Mesendoderm (in vitro differentiated cells): Measurements from ENCODE around the gene HIVEP1.
A peak's percentile ranks its signal among the peaks of the same experiment; 100 is the strongest.
"Not testable (repeated sequence)": the region's sequence is repeated elsewhere in the genome, so short reads cannot be mapped to it uniquely, and the experiment has no call there.

Experiments used
- DNase-seq: peaks from one replicate; pipeline ENCODE4 v3.0.0; 2013
- H2AK5ac ChIP-seq: 2 replicates; pipeline ENCODE4 v1.6.1; 2013; ENCODE audit warnings: low read length, inconsistent platforms
- H2BK120ac ChIP-seq: 2 replicates; pipeline ENCODE4 v1.6.1; 2013; ENCODE audit warnings: low read depth, mild to moderate bottlenecking, low read length, moderate library complexity, mixed read lengths
- H2BK15ac ChIP-seq: replicated peaks from 2 replicates; pipeline ENCODE4 v1.6.1; 2013; ENCODE audit warnings: low read depth, mild to moderate bottlenecking, moderate library complexity
- H2BK5ac ChIP-seq: 2 replicates; pipeline ENCODE4 v1.6.1; 2013; ENCODE audit warnings: low read length, inconsistent platforms
- H3K18ac ChIP-seq: 2 replicates; pipeline ENCODE4 v1.6.1; 2013; ENCODE audit warnings: mild to moderate bottlenecking, low read length, mixed read lengths
- H3K23ac ChIP-seq: one replicate; pipeline ENCODE4 v1.6.1; 2013; ENCODE audit warnings: low read length
- H3K27ac ChIP-seq: 2 replicates; pipeline ENCODE4 v1.5.1; 2013; ENCODE audit warnings: low read depth, mild to moderate bottlenecking, inconsistent platforms, low read length, moderate library complexity
- H3K27me3 ChIP-seq: 2 replicates; pipeline ENCODE4 v1.6.1; 2013; ENCODE audit warnings: low read length, control low read depth, mild to moderate bottlenecking, inconsistent platforms; ENCODE audit not compliant: insufficient read depth, poor library complexity
- H3K36me3 ChIP-seq: 2 replicates; pipeline ENCODE4 v1.6.1; 2013; ENCODE audit warnings: low read length, inconsistent platforms; ENCODE audit not compliant: control insufficient read depth, insufficient read depth
- H3K4ac ChIP-seq: one replicate; pipeline ENCODE4 v1.6.1; 2013; ENCODE audit warnings: low read depth, mild to moderate bottlenecking, low read length, moderate library complexity
- H3K4me1 ChIP-seq: 2 replicates; pipeline ENCODE4 v1.6.1; 2013; ENCODE audit warnings: low read depth, low read length, inconsistent platforms; ENCODE audit not compliant: control insufficient read depth
- H3K4me2 ChIP-seq: 2 replicates; pipeline ENCODE4 v1.6.1; 2013; ENCODE audit warnings: low read length
- H3K4me3 ChIP-seq: 2 replicates; pipeline ENCODE4 v1.5.1; 2013; ENCODE audit warnings: mild to moderate bottlenecking, low read length
- H3K56ac ChIP-seq: one replicate; pipeline ENCODE4 v1.6.1; 2013; ENCODE audit warnings: low read length
- H3K79me1 ChIP-seq: 2 replicates; pipeline ENCODE4 v1.6.1; 2013; ENCODE audit warnings: low read length, inconsistent platforms
- H3K79me2 ChIP-seq: 2 replicates; pipeline ENCODE4 v1.6.1; 2013; ENCODE audit warnings: mild to moderate bottlenecking, low read length; ENCODE audit not compliant: control insufficient read depth, insufficient read depth
- H3K9ac ChIP-seq: 2 replicates; pipeline ENCODE4 v1.6.1; 2013; ENCODE audit warnings: low read length, inconsistent platforms
- H4K5ac ChIP-seq: one replicate; pipeline ENCODE4 v1.6.1; 2013; ENCODE audit warnings: low read length
- H4K8ac ChIP-seq: one replicate; pipeline ENCODE4 v1.6.1; 2013; ENCODE audit warnings: low read depth, mild to moderate bottlenecking, control low read depth, low read length, moderate library complexity
- WGBS: extraction: QIAGEN DNeasy Blood & Tissue Kit; methylation state at CpG from one replicate; pipeline ENCODE4 v1.1.7; 2013; ENCODE audit warnings: low lambda C conversion rate, missing lambda C conversion rate; ENCODE audit not compliant: insufficient coverage; ENCODE audit errors: extremely low coverage; 5-methylcytosine and 5-hydroxymethylcytosine counted together

The HIVEP1 gene

GRCh38 chr6:12105271-12105670 lies 93.2 kb downstream of the HIVEP1 start:
- WGBS = no CpG with 5 or more reads among the region's 2 CpGs
- no peaks in the 10 kb centered on the region for H3K4me1 ChIP-seq
- no peak for DNase-seq
- no peak overlapping the region for H2BK15ac ChIP-seq
- no peak overlapping the region for H4K8ac ChIP-seq
- no peak overlapping the region for H3K23ac ChIP-seq
- no peak overlapping the region for H2BK120ac ChIP-seq
- no peaks in the 10 kb centered on the region for H3K36me3 ChIP-seq
- no peak overlapping the region for H4K5ac ChIP-seq
- H2AK5ac ChIP-seq = no peak overlapping the region
- H2BK5ac ChIP-seq = no peak overlapping the region
- no peak overlapping the region for H3K18ac ChIP-seq
- H3K79me2 ChIP-seq = no peaks in the 10 kb centered on the region
- H3K4me3 ChIP-seq = no peak overlapping the region
- no peak overlapping the region for H3K4ac ChIP-seq
- H3K9ac ChIP-seq = no peak overlapping the region
- no peaks in the 10 kb centered on the region for H3K79me1 ChIP-seq
- H3K56ac ChIP-seq = no peak overlapping the region
- no peaks in the 10 kb centered on the region for H3K27me3 ChIP-seq
- H3K27ac ChIP-seq = no peak overlapping the region
- no peak overlapping the region for H3K4me2 ChIP-seq

GRCh38 chr6:12108376-12108775 lies 96.3 kb downstream of the HIVEP1 start:
- not testable (repeated sequence) for H3K27ac ChIP-seq, H3K18ac ChIP-seq, H3K4me3 ChIP-seq, H3K27me3 ChIP-seq, H3K56ac ChIP-seq, H3K4me1 ChIP-seq, DNase-seq, H2BK5ac ChIP-seq, H4K8ac ChIP-seq, H3K23ac ChIP-seq, H3K4ac ChIP-seq, H2BK120ac ChIP-seq, H3K9ac ChIP-seq, H3K79me1 ChIP-seq, H3K79me2 ChIP-seq, H2BK15ac ChIP-seq, H2AK5ac ChIP-seq, H4K5ac ChIP-seq, H3K4me2 ChIP-seq, H3K36me3 ChIP-seq
- no CpG with 5 or more reads among the region's 33 CpGs for WGBS

- no peak overlapping the region for H2BK120ac ChIP-seq
- H3K56ac ChIP-seq = no peak overlapping the region
- H2BK5ac ChIP-seq = no peak overlapping the region
- no peak overlapping the region for H3K4ac ChIP-seq
- H3K4me1 ChIP-seq = no peaks in the 10 kb centered on the region
- H3K36me3 ChIP-seq = no peaks in the 10 kb centered on the region
- DNase-seq = no peak
- peaks cover 2% of the 10 kb centered on the region for H3K79me2 ChIP-seq
- no peak overlapping the region for H4K8ac ChIP-seq
- H3K9ac ChIP-seq = no peak overlapping the region
- no peaks in the 10 kb centered on the region for H3K27me3 ChIP-seq
- H3K4me3 ChIP-seq = no peak overlapping the region
- WGBS = no CpG with 5 or more reads among the region's 5 CpGs
- H3K79me1 ChIP-seq = peaks cover 5% of the 10 kb centered on the region
- H3K27ac ChIP-seq = no peak overlapping the region
- H3K4me2 ChIP-seq = no peak overlapping the region
- H3K18ac ChIP-seq = no peak overlapping the region
- H4K5ac ChIP-seq = no peak overlapping the region
- no peak overlapping the region for H3K23ac ChIP-seq
- no peak overlapping the region for H2BK15ac ChIP-seq
- no peak overlapping the region for H2AK5ac ChIP-seq
Observed at GRCh38 chr6:12110523-12111362, 98.6 kb downstream of the HIVEP1 start.

DNA sequence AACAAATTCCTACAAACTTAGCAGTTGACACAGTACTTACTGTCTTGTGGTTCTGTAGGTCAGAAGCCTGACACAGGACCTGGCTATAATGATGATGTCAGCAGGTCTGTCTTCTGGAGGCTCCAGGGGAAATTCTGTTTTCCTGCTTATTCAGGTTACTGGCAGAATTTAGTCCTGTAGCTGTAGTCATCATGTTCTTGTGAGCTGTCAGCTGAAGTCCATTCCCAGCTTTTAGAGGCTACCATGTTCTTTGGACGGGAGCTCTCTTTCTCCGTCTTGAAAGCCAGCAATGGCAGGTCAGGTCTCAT lies 99.2 kb downstream of the HIVEP1 start:
- H3K4me3 ChIP-seq = no peak overlapping the region
- H4K5ac ChIP-seq = no peak overlapping the region
- H4K8ac ChIP-seq = no peak overlapping the region
- no peaks in the 10 kb centered on the region for H3K27me3 ChIP-seq
- H3K56ac ChIP-seq = no peak overlapping the region
- H3K23ac ChIP-seq = no peak overlapping the region
- no peaks in the 10 kb centered on the region for H3K36me3 ChIP-seq
- no peak overlapping the region for H3K4me2 ChIP-seq
- no peak overlapping the region for H2BK15ac ChIP-seq
- no peak overlapping the region for H2AK5ac ChIP-seq
- no CpG with 5 or more reads among the region's 2 CpGs for WGBS
- DNase-seq = no peak
- no peak overlapping the region for H3K18ac ChIP-seq
- H3K4ac ChIP-seq = no peak overlapping the region
- peaks cover 5% of the 10 kb centered on the region for H3K79me1 ChIP-seq
- no peak overlapping the region for H3K27ac ChIP-seq
- peaks cover 2% of the 10 kb centered on the region for H3K79me2 ChIP-seq
- no peaks in the 10 kb centered on the region for H3K4me1 ChIP-seq
- H2BK120ac ChIP-seq = no peak overlapping the region
- no peak overlapping the region for H2BK5ac ChIP-seq
- H3K9ac ChIP-seq = no peak overlapping the region

DNA sequence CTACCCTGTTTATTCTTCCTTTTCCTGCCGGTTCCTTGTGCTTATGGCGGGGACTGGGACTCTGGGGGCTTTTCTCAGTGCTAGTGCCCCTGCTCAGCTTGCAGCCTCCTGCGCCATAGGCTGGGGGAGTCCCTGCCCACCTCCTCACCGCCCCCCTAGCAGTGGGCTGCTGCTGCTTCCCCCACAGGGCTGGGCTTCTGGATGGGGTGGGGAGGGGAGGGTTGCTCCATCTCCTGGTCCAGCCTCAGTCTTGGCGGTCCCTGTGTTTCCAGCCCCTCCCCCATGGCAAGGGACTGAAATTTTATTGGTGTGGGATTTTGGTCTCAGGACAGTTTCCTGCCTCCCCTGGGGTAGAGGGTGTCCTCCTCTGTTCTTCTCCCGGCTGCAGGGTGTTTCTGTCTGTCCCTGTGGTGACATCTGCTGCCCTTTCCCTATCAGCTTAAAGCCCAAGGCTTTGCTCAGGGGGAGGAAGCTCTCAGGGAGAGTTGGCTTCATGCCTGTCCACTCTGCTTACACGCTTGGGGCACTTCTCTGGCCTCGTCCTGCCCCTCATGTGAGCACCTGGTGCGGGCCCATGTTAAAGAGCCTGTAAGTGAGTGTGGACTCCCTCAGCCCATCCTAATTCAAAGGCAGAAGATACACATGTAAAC lies 100.6 kb downstream of the HIVEP1 start:
- no CpG with 5 or more reads among the region's 9 CpGs for WGBS
- Histone ChIP-seq H3K18ac (no peak overlapping the region), H3K23ac (no peak overlapping the region), H4K8ac (no peak overlapping the region), H3K36me3 (no peaks in the 10 kb centered on the region), H2BK15ac (no peak overlapping the region), H3K4me1 (no peaks in the 10 kb centered on the region), H3K4me2 (no peak overlapping the region), H2AK5ac (no peak overlapping the region), H3K27me3 (no peaks in the 10 kb centered on the region), H2BK5ac (no peak overlapping the region), H3K79me2 (peaks cover 2% of the 10 kb centered on the region), H4K5ac (no peak overlapping the region), H3K9ac (no peak overlapping the region), H3K79me1 (peaks cover 5% of the 10 kb centered on the region), H2BK120ac (no peak overlapping the region), H3K4me3 (no peak overlapping the region), H3K56ac (no peak overlapping the region), H3K27ac (no peak overlapping the region), H3K4ac (no peak overlapping the region)
- DNase-seq = peak; percentile 11
